ENCODE data around the gene ZFTA.

DNA sequence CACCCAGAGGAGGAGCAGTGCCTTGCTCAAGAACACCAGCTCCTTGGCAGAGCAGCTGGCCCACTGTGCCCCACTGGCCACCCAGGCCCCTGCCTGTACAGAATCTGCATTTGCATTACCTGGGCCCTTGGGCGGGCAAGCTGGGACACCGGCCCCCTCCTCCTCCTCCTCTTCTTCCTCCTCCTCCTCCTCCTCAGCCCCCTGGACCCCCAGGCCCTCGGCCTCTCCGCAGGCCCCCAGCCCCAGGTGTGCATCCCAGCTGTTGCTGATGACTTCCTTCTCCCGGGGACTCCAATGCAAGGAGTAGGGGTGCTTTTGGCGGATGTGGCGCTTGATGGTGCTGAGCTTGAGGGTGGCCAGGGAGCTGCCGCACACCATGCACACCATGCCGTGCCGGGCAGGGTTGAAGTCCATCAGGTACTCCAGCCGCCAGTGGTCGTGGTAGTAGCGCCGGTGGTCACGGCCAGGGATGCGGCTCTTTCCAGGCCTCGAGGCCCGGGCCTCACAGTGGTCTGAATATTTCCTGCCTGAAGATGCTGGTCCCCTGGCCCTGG is 2.8 kb downstream of the ZFTA start:
- no peak for TF ChIP-seq CTCF (IDR thresholded peaks at IDR 0.05; ENCODE audit: extremely low read depth in 1 of 2, insufficient read depth in 1 of 2, low read depth in 1 of 2, low read length in 2 of 2)
- no peak for TF ChIP-seq POLR2AphosphoS5 (IDR thresholded peaks at IDR 0.05; ENCODE audit: insufficient read depth, low read depth, low read length)
- no peak for TF ChIP-seq POLR2A (IDR thresholded peaks at IDR 0.05; ENCODE audit: low read depth, low read length)
